ENCODE results near the gene TGFB1I1. TPM values are rescaled to one million over a fixed set of nuclear protein-coding genes. Genes with fewer than 3 reads are reported as not detected.
A peak's percentile ranks its signal among the peaks of the same experiment; 100 is the strongest.

TGFB1I1 gene
- total and polyA plus RNA-seq, 2 of the 13 experiments (the other 11 are each of a cell fraction or from before 2014, with no cell fraction given), result 0.80 to 2.9 TPM

GRCh38 chr16:31471875-31472708 is at the start of gene TGFB1I1 (continued):
- peak; percentile 24; the same call in 1 of the 2 replicates for TF ChIP-seq KDM2A (CRISPR knock-in tag; IDR thresholded peaks at IDR 0.05; ENCODE audit: borderline replicate concordance, low read depth)
- 0 out of 2 replicates have a peak, but pooled peaks have one; percentile 31 for TF ChIP-seq EZH2 (conservative IDR thresholded peaks at IDR 0.05; ENCODE audit: low read depth, low read length)
- no peak for TF ChIP-seq CBX2 (IDR thresholded peaks at IDR 0.05; ENCODE audit: low read depth, low read length)
- TF ChIP-seq CBX2 (CRISPR knock-in tag; IDR thresholded peaks at IDR 0.05; ENCODE audit: low read depth), result no peak
- peak; percentile 87 for TF ChIP-seq ZNF652 (CRISPR knock-in tag; IDR thresholded peaks at IDR 0.05; ENCODE audit: borderline replicate concordance, low read depth)
- peak; percentile 27 for TF ChIP-seq AGO2 (optimal IDR thresholded peaks at IDR 0.05; ENCODE audit: low read depth, low read length)
- TF ChIP-seq ZNF350 (CRISPR knock-in tag; IDR thresholded peaks at IDR 0.05; ENCODE audit: borderline replicate concordance, low read depth), result no peak
- no peak for TF ChIP-seq NKX3-1 (CRISPR knock-in tag; IDR thresholded peaks at IDR 0.05)
- no peak for TF ChIP-seq GMEB1 (CRISPR knock-in tag; IDR thresholded peaks at IDR 0.05; ENCODE audit: borderline replicate concordance)
- TF ChIP-seq HNRNPK (IDR thresholded peaks at IDR 0.05; ENCODE audit: low read depth, low read length, poor library complexity, severe bottlenecking), result peak; percentile 44
- TF ChIP-seq ZNF225 (CRISPR knock-in tag; IDR thresholded peaks at IDR 0.05), result peak; percentile 47; the same call in 1 of the 2 replicates
- TF ChIP-seq MZF1 (CRISPR knock-in tag; IDR thresholded peaks at IDR 0.05; ENCODE audit: borderline replicate concordance), result no peak
- no peak for TF ChIP-seq GRHL1 (CRISPR knock-in tag; conservative IDR thresholded peaks at IDR 0.05)
- no peak for TF ChIP-seq YEATS2 (CRISPR knock-in tag; IDR thresholded peaks at IDR 0.05; ENCODE audit: borderline replicate concordance)
- peak; percentile 32; the same call in 1 of the 2 replicates for TF ChIP-seq TBX2 (CRISPR knock-in tag; IDR thresholded peaks at IDR 0.05; ENCODE audit: borderline replicate concordance)
- no peak for TF ChIP-seq EHMT2 (IDR thresholded peaks at IDR 0.05; ENCODE audit: borderline replicate concordance, low read depth, low read length)
- TF ChIP-seq CSRNP2 (CRISPR knock-in tag; conservative IDR thresholded peaks at IDR 0.05; ENCODE audit: low read depth), result no peak
- peak; percentile 14 for TF ChIP-seq HNRNPLL (IDR thresholded peaks at IDR 0.05; ENCODE audit: low read depth, low read length, poor library complexity, severe bottlenecking)
- TF ChIP-seq ZIK1 (CRISPR knock-in tag; IDR thresholded peaks at IDR 0.05; ENCODE audit: borderline replicate concordance, low read depth), result no peak
- TF ChIP-seq ZNF17 (CRISPR knock-in tag; IDR thresholded peaks at IDR 0.05), result no peak
- TF ChIP-seq MNT (IDR thresholded peaks at IDR 0.05), result no peak
- TF ChIP-seq MYNN (CRISPR knock-in tag; IDR thresholded peaks at IDR 0.05; ENCODE audit: low read depth), result no peak
